ENCODE results near the gene FAHD1. TPM values are rescaled to one million over a fixed set of nuclear protein-coding genes. Genes with fewer than 3 reads are reported as not detected.

FAHD1 gene
- polyA plus RNA-seq, 1 experiment, result 35.2 TPM

- DNase-seq (ENCODE audit: low read depth, low spot score), result no peak
- Histone ChIP-seq H3K27me3 (ENCODE audit: control insufficient read depth, insufficient read depth, low read length) (no peaks in the 10 kb centered on the region), H3K4me3 (ENCODE audit: low read depth, low read length) (no peak overlapping the region), H3K27ac (ENCODE audit: low read depth, low read length) (no peak overlapping the region), H3K9me3 (ENCODE audit: control insufficient read depth, insufficient read depth, low read length) (no peaks in the 10 kb centered on the region; the same call in 1 of the 2 replicates)
- ChIA-PET POLR2A (no interaction called here), CTCF (no interaction called here)
- no peak for TF ChIP-seq CTCF (IDR thresholded peaks at IDR 0.05; ENCODE audit: low read depth, low read length)
Measured at GRCh38 chr16:1819611-1820010, 7.4 kb upstream of the FAHD1 start.

GRCh38 chr16:1820096-1820945 is 6.7 kb upstream of the FAHD1 start:
- H3K27ac ChIP-seq (ENCODE audit: low read depth, low read length), result no peak overlapping the region
- no peak for DNase-seq (ENCODE audit: low read depth, low spot score)
- ChIA-PET CTCF (no interaction called here), POLR2A (no interaction called here)
- H3K27me3 ChIP-seq (ENCODE audit: control insufficient read depth, insufficient read depth, low read length), result no peaks in the 10 kb centered on the region
- no peak overlapping the region for H3K4me3 ChIP-seq (ENCODE audit: low read depth, low read length)
- no peaks in the 10 kb centered on the region; the same call in 1 of the 2 replicates for H3K9me3 ChIP-seq (ENCODE audit: control insufficient read depth, insufficient read depth, low read length)
- no peak for TF ChIP-seq CTCF (IDR thresholded peaks at IDR 0.05; ENCODE audit: low read depth, low read length)

- no peak for DNase-seq (ENCODE audit: low read depth, low spot score)
- Histone ChIP-seq H3K27me3 (ENCODE audit: control insufficient read depth, insufficient read depth, low read length) (no peaks in the 10 kb centered on the region), H3K27ac (ENCODE audit: low read depth, low read length) (no peak overlapping the region), H3K4me3 (ENCODE audit: low read depth, low read length) (no peak overlapping the region), H3K9me3 (ENCODE audit: control insufficient read depth, insufficient read depth, low read length) (no peaks in the 10 kb centered on the region; the same call in 1 of the 2 replicates)
- TF ChIP-seq CTCF (IDR thresholded peaks at IDR 0.05; ENCODE audit: low read depth, low read length), result no peak
- CTCF ChIA-PET, result no interaction called here
- POLR2A ChIA-PET, result no interaction called here
Measured at GRCh38 chr16:1820946-1821290, 6.1 kb upstream of the FAHD1 start.

- DNase-seq (ENCODE audit: low read depth, low spot score), result no peak
- POLR2A ChIA-PET, result no interaction called here
- CTCF ChIA-PET, result no interaction called here
- H3K27ac ChIP-seq (ENCODE audit: low read depth, low read length), result no peak overlapping the region
- H3K27me3 ChIP-seq (ENCODE audit: control insufficient read depth, insufficient read depth, low read length), result no peaks in the 10 kb centered on the region
- no peak overlapping the region for H3K4me3 ChIP-seq (ENCODE audit: low read depth, low read length)
- no peaks in the 10 kb centered on the region; the same call in 1 of the 2 replicates for H3K9me3 ChIP-seq (ENCODE audit: control insufficient read depth, insufficient read depth, low read length)
- TF ChIP-seq CTCF (IDR thresholded peaks at IDR 0.05; ENCODE audit: low read depth, low read length), result no peak
Measured at GRCh38 chr16:1821861-1822611, 5.0 kb upstream of the FAHD1 start.

- no peaks in the 10 kb centered on the region for H3K27me3 ChIP-seq (ENCODE audit: control insufficient read depth, insufficient read depth, low read length)
- ChIA-PET POLR2A (no interaction called here), CTCF (interaction anchor here (0.6 to 1.0 kb wide), 3 partner anchors 9 to 49 kb away, joined by 3 to 9 read pairs (median 4); no protein-coding TSS in a partner anchor)
- H3K9me3 ChIP-seq (ENCODE audit: control insufficient read depth, insufficient read depth, low read length), result peaks cover 3% of the 10 kb centered on the region; the same call in 1 of the 2 replicates
- H3K27ac ChIP-seq (ENCODE audit: low read depth, low read length), result no peak overlapping the region
- no peak overlapping the region for H3K4me3 ChIP-seq (ENCODE audit: low read depth, low read length)
- no peak for TF ChIP-seq CTCF (IDR thresholded peaks at IDR 0.05; ENCODE audit: low read depth, low read length)
- DNase-seq (ENCODE audit: low read depth, low spot score), result no peak
Measured at GRCh38 chr16:1822801-1823200, 4.2 kb upstream of the FAHD1 start.
